HepG2 (cell line): Measurements from ENCODE around the gene LIPT1.

Source experiments
- ATF6 ChIP-seq: sonication (generic); formaldehyde crosslinking; conservative IDR thresholded peaks from 2 replicates; pipeline ENCODE4 v1.4.0; 2020; ENCODE audit warnings: missing genetic modification reagents
- ELF1 ChIP-seq: sonication (generic); formaldehyde crosslinking; IDR thresholded peaks from 2 replicates; pipeline ENCODE4 v1.4.0; 2020; ENCODE audit warnings: missing genetic modification reagents
- EZH2 ChIP-seq: conservative IDR thresholded peaks from 2 replicates; pipeline ENCODE4 v1.6.1; 2012; ENCODE audit warnings: mild to moderate bottlenecking, low read depth, low read length, moderate library complexity
- NBN ChIP-seq: fragments of 450-650 bp; conservative IDR thresholded peaks from 2 replicates; pipeline ENCODE4 v1.6.1; 2017
- RAD21 ChIP-seq: fragments of 450-650 bp; formaldehyde crosslinking; IDR thresholded peaks from 2 replicates; pipeline ENCODE4 v1.5.0; 2020; ENCODE audit warnings: mild to moderate bottlenecking
- TCF7L2 ChIP-seq: IDR thresholded peaks from 2 replicates; pipeline ENCODE4 v1.6.1; 2011; ENCODE audit warnings: mild to moderate bottlenecking, low read depth, low read length, moderate library complexity
- ZFX ChIP-seq: sonication (generic); formaldehyde crosslinking; IDR thresholded peaks from 2 replicates; pipeline ENCODE4 v1.4.0; 2020; ENCODE audit warnings: mild to moderate bottlenecking, low read depth, missing genetic modification reagents, moderate library complexity

- no peak for TF ChIP-seq RAD21 (CRISPR knock-in tag)
- TF ChIP-seq ELF1 (CRISPR knock-in tag): no peak
- no peak for TF ChIP-seq TCF7L2
- TF ChIP-seq EZH2: no peak
- TF ChIP-seq ZFX (CRISPR knock-in tag): no peak
- no peak for TF ChIP-seq NBN
- TF ChIP-seq ATF6 (CRISPR knock-in tag): no peak
These were observed 2.4 kb upstream of the LIPT1 start for GRCh38 chr2:99152199-99152895.
